ENCODE measurements around the gene INSL3. TPM values are rescaled to one million over a fixed set of nuclear protein-coding genes. Genes with fewer than 3 reads are reported as not detected.

INSL3 gene
- total and polyA plus RNA-seq, 2 of the 13 experiments (the other 11 are each of a cell fraction or from before 2014, with no cell fraction given) = 0.30 TPM; not detected in 1

GRCh38 chr19:17796013-17796837 lies 25.1 kb downstream of the INSL3 start (continued):
- TF ChIP-seq DZIP1 (CRISPR knock-in tag; IDR thresholded peaks at IDR 0.05) (no peak), AHR (CRISPR knock-in tag; IDR thresholded peaks at IDR 0.05) (no peak), ZNF792 (CRISPR knock-in tag; IDR thresholded peaks at IDR 0.05) (peak; percentile 35; the same call in 1 of the 2 replicates), ZNF775 (CRISPR knock-in tag; IDR thresholded peaks at IDR 0.05; ENCODE audit: borderline replicate concordance) (no peak), ATM (IDR thresholded peaks at IDR 0.05; ENCODE audit: borderline replicate concordance) (no peak), ZKSCAN1 (IDR thresholded peaks at IDR 0.05; ENCODE audit: low read length) (no peak), LRRFIP1 (CRISPR knock-in tag; conservative IDR thresholded peaks at IDR 0.05) (no peak), CEBPG (CRISPR knock-in tag; IDR thresholded peaks at IDR 0.05) (no peak), KDM4B (CRISPR knock-in tag; IDR thresholded peaks at IDR 0.05) (no peak), HMGXB3 (CRISPR knock-in tag; IDR thresholded peaks at IDR 0.05; ENCODE audit: borderline replicate concordance) (peak; percentile 29; the same call in 1 of the 2 replicates), GATAD1 (CRISPR knock-in tag; IDR thresholded peaks at IDR 0.05) (no peak), MLLT10 (CRISPR knock-in tag; IDR thresholded peaks at IDR 0.05) (no peak), KDM5B (CRISPR knock-in tag; IDR thresholded peaks at IDR 0.05; ENCODE audit: borderline replicate concordance) (no peak), ZNF747 (CRISPR knock-in tag; IDR thresholded peaks at IDR 0.05; ENCODE audit: borderline replicate concordance) (no peak)
- TF ChIP-seq, protein P1, sequence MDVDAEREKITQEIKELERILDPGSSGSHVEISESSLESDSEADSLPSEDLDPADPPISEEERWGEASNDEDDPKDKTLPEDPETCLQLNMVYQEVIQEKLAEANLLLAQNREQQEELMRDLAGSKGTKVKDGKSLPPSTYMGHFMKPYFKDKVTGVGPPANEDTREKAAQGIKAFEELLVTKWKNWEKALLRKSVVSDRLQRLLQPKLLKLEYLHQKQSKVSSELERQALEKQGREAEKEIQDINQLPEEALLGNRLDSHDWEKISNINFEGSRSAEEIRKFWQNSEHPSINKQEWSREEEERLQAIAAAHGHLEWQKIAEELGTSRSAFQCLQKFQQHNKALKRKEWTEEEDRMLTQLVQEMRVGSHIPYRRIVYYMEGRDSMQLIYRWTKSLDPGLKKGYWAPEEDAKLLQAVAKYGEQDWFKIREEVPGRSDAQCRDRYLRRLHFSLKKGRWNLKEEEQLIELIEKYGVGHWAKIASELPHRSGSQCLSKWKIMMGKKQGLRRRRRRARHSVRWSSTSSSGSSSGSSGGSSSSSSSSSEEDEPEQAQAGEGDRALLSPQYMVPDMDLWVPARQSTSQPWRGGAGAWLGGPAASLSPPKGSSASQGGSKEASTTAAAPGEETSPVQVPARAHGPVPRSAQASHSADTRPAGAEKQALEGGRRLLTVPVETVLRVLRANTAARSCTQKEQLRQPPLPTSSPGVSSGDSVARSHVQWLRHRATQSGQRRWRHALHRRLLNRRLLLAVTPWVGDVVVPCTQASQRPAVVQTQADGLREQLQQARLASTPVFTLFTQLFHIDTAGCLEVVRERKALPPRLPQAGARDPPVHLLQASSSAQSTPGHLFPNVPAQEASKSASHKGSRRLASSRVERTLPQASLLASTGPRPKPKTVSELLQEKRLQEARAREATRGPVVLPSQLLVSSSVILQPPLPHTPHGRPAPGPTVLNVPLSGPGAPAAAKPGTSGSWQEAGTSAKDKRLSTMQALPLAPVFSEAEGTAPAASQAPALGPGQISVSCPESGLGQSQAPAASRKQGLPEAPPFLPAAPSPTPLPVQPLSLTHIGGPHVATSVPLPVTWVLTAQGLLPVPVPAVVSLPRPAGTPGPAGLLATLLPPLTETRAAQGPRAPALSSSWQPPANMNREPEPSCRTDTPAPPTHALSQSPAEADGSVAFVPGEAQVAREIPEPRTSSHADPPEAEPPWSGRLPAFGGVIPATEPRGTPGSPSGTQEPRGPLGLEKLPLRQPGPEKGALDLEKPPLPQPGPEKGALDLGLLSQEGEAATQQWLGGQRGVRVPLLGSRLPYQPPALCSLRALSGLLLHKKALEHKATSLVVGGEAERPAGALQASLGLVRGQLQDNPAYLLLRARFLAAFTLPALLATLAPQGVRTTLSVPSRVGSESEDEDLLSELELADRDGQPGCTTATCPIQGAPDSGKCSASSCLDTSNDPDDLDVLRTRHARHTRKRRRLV (CRISPR knock-in tag; IDR thresholded peaks at IDR 0.05) = no peak
